Smooth muscle cell (in vitro differentiated cells): ENCODE data around the gene FBXO33. TPM values are rescaled to one million over a fixed set of nuclear protein-coding genes. Genes with fewer than 3 reads are reported as not detected.

Source experiments
- DNase-seq: peaks from one replicate; lab custom pipeline; 2025; ENCODE audit not compliant: unreplicated experiment; lab: John Stamatoyannopoulos, UW
- H2AFZ ChIP-seq: fragments of 200-600 bp; sonication (generic); 2 replicates; pipeline ENCODE4 v1.6.0; 2016; ENCODE audit warnings: antibody characterized with exemption, low read depth, mild to moderate bottlenecking
- H3F3A ChIP-seq: fragments of 200-600 bp; sonication (generic); 2 replicates; pipeline ENCODE4 v1.6.0; 2017; ENCODE audit warnings: antibody characterized with exemption, low read depth
- H3K27ac ChIP-seq: fragments of 200-600 bp; sonication (generic); 2 replicates; pipeline ENCODE4 v1.5.1; 2016; ENCODE audit warnings: low read depth, mild to moderate bottlenecking
- H3K27me3 ChIP-seq: fragments of 200-600 bp; sonication (generic); 2 replicates; pipeline ENCODE4 v1.6.1; 2016; ENCODE audit warnings: low read depth, mild to moderate bottlenecking
- H3K36me3 ChIP-seq: fragments of 200-600 bp; sonication (generic); 2 replicates; pipeline ENCODE4 v1.5.1; 2016; ENCODE audit warnings: low read depth
- H3K4me1 ChIP-seq: fragments of 200-600 bp; sonication (generic); 2 replicates; pipeline ENCODE4 v1.5.1; 2016; ENCODE audit warnings: low read depth
- H3K4me2 ChIP-seq: fragments of 200-600 bp; sonication (generic); 2 replicates; pipeline ENCODE4 v1.6.0; 2016; ENCODE audit warnings: mild to moderate bottlenecking
- H3K4me3 ChIP-seq: fragments of 200-600 bp; sonication (generic); 2 replicates; pipeline ENCODE4 v1.5.1; 2016; ENCODE audit warnings: mild to moderate bottlenecking
- H3K79me2 ChIP-seq: fragments of 200-600 bp; sonication (generic); 2 replicates; pipeline ENCODE4 v1.6.0; 2016; ENCODE audit warnings: low read depth, mild to moderate bottlenecking
- H3K9ac ChIP-seq: fragments of 200-600 bp; sonication (generic); 2 replicates; pipeline ENCODE4 v1.6.0; 2016; ENCODE audit warnings: low read depth
- H3K9me3 ChIP-seq: fragments of 200-600 bp; sonication (generic); replicated peaks from 2 replicates; pipeline ENCODE4 v1.5.1; 2016; ENCODE audit warnings: low read depth
- H4K20me1 ChIP-seq: fragments of 200-600 bp; sonication (generic); 2 replicates; pipeline ENCODE4 v1.6.0; 2016; ENCODE audit warnings: low read depth
- WGBS: methylation state at CpG from one replicate; pipeline ENCODE4 v1.1.7; 2016; ENCODE audit warnings: low lambda C conversion rate; 5-methylcytosine and 5-hydroxymethylcytosine counted together
- polyA plus RNA-seq: library from polyadenylated mRNA; unstranded; fragments of >200 nt; fragmentation: Nextera tagmentation; extraction: Ambion mirVana; gene quantifications from 2 replicates; pipeline ENCODE4 v1.2.1, GENCODE V29; 2016
- total RNA-seq: library from RNA; depleted of rRNA; stranded (reverse); fragments of >200 nt; gene quantifications from 2 replicates; pipeline ENCODE4 v1.2.3, GENCODE V29; 2014
- TF ChIP-seq, protein P1 (sequence below): fragments of 200-600 bp; sonication (generic); IDR thresholded peaks from 2 replicates; pipeline ENCODE4 v1.5.1; 2017; ENCODE audit warnings: borderline replicate concordance, mild to moderate bottlenecking, antibody characterized with exemption; ENCODE audit not compliant: insufficient read depth, poor library complexity, severe bottlenecking

FBXO33 gene
- total and polyA plus RNA-seq, 2 experiments from 2014 or later = 9.2 to 15.4 TPM

DNA sequence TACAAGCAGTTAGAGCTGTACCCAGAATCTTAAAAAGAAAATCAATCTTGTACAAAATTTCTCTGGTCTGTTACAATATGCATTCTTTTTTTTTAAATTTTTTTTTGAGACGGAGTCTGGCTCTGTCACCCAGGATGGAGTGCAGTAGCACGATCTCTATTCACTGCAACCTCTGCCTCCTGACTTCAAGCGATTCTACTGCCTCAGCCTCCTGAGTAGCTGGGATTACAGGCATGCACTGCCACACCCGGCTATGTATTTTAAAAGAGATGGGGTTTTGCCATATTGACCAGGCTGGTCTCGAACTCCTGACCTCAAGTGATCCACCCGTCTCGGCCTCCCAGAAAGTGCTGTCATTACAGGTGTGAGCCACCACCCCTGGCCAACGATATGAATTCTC is 4.1 kb downstream of the FBXO33 start:
- no peak for DNase-seq
- WGBS = 94% methylated on average over 8 of the region's 8 CpGs
- Histone ChIP-seq H3K9ac (no peak overlapping the region), H3K4me1 (peaks cover 18% of the 10 kb centered on the region), H3K79me2 (peaks cover 83% of the 10 kb centered on the region), H3K4me3 (no peak overlapping the region), H3K27ac (no peak overlapping the region), H3K36me3 (no peaks in the 10 kb centered on the region), H2AFZ (no peak overlapping the region), H3K9me3 (no peaks in the 10 kb centered on the region), H3K27me3 (no peaks in the 10 kb centered on the region), H4K20me1 (peaks cover 78% of the 10 kb centered on the region), H3F3A (no peaks in the 10 kb centered on the region), H3K4me2 (no peak overlapping the region)
- TF ChIP-seq, protein P1, sequence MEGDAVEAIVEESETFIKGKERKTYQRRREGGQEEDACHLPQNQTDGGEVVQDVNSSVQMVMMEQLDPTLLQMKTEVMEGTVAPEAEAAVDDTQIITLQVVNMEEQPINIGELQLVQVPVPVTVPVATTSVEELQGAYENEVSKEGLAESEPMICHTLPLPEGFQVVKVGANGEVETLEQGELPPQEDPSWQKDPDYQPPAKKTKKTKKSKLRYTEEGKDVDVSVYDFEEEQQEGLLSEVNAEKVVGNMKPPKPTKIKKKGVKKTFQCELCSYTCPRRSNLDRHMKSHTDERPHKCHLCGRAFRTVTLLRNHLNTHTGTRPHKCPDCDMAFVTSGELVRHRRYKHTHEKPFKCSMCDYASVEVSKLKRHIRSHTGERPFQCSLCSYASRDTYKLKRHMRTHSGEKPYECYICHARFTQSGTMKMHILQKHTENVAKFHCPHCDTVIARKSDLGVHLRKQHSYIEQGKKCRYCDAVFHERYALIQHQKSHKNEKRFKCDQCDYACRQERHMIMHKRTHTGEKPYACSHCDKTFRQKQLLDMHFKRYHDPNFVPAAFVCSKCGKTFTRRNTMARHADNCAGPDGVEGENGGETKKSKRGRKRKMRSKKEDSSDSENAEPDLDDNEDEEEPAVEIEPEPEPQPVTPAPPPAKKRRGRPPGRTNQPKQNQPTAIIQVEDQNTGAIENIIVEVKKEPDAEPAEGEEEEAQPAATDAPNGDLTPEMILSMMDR = no peak

DNA sequence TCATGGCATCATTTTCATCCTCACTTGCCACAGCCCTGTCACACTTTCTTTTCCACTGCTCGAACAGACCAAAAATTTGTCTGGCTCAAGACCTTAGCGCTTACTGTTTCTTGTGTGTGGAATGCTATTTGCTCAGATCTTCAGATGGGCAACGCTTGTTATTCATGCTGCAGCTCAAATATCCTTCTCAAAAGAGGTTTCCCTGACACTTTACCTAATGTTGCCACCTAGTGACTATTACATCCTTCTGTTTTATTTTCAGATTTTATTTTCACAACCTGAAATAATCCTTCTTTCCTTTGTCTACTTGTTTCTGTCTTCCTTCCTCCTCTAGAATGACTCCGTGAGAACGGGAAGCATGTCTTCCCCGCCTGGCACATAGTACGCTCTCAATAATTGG is 5.6 kb downstream of the FBXO33 start:
- peaks cover 92% of the 10 kb centered on the region for H3K79me2 ChIP-seq
- H2AFZ ChIP-seq = no peak overlapping the region

DNA sequence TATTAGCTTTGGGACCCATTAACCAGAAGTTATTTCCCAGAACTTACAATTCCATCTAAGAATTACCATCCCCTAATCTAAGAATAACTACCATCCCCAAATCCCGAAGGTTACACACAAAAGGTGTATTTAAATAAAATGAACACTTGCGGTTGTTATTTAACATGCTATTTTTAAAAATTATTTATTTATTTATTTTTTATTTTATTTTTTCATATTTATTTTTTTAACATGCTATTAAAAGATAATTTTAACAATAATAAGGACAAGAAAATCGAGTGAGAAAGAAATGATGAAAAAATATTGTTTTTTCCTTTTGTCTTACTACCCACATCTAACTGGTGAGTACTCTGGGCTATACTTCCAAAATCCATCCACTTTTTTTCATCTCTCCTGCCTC is 6.3 kb downstream of the FBXO33 start:
- H3K27me3 ChIP-seq = no peaks in the 10 kb centered on the region
- H2AFZ ChIP-seq = no peak overlapping the region
- no peak for DNase-seq
- peaks cover 16% of the 10 kb centered on the region for H3K4me1 ChIP-seq
- no peaks in the 10 kb centered on the region for H3K9me3 ChIP-seq
- no peaks in the 10 kb centered on the region for H3K36me3 ChIP-seq
- no peak overlapping the region for H3K9ac ChIP-seq
- TF ChIP-seq, protein P1 = no peak
- H4K20me1 ChIP-seq = peaks cover 86% of the 10 kb centered on the region
- peaks cover 92% of the 10 kb centered on the region for H3K79me2 ChIP-seq
- no peak overlapping the region for H3K4me2 ChIP-seq
- no peak overlapping the region for H3K4me3 ChIP-seq
- H3F3A ChIP-seq = no peaks in the 10 kb centered on the region
- WGBS = 92% methylated on average over 3 of the region's 3 CpGs
- no peak overlapping the region for H3K27ac ChIP-seq

More for the DNA sequence above, 5.6 kb downstream of the FBXO33 start:
- Histone ChIP-seq H3K4me2 (no peak overlapping the region), H3K36me3 (no peaks in the 10 kb centered on the region), H3K27me3 (no peaks in the 10 kb centered on the region), H3K4me1 (peaks cover 18% of the 10 kb centered on the region), H3K9me3 (no peaks in the 10 kb centered on the region), H3F3A (no peaks in the 10 kb centered on the region), H3K27ac (no peak overlapping the region), H4K20me1 (peaks cover 88% of the 10 kb centered on the region), H3K9ac (no peak overlapping the region), H3K4me3 (no peak overlapping the region)
- 66% methylated on average over 7 of the region's 7 CpGs for WGBS
- DNase-seq = no peak
- TF ChIP-seq, protein P1 = no peak

DNA sequence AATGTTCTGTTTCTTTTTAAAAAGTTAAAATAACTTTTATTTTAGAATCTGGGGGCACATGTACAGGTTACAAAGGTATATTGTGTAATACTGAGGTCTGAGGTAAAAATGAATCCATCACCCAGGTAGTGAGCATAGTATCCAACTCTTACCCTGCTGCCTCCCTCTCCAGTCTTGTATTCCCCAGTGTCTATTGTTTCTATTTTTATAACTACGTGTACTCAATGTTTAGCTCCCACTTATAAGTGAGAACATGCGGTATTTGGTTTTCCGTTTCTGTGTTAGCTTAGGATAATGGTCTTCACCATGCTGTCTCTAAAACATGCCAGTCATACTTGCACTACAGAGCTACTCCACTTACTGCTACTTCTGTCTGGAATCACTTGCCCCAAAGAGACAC is 8.4 kb downstream of the FBXO33 start:
- Histone ChIP-seq H3K79me2 (peaks cover 73% of the 10 kb centered on the region), H4K20me1 (peaks cover 67% of the 10 kb centered on the region), H3K27me3 (no peaks in the 10 kb centered on the region), H3K4me3 (no peak overlapping the region), H3K27ac (no peak overlapping the region), H3F3A (no peaks in the 10 kb centered on the region), H3K9me3 (no peaks in the 10 kb centered on the region), H3K36me3 (no peaks in the 10 kb centered on the region), H2AFZ (no peak overlapping the region), H3K4me2 (no peak overlapping the region), H3K4me1 (no peaks in the 10 kb centered on the region), H3K9ac (no peak overlapping the region)
- TF ChIP-seq, protein P1 = no peak
- DNase-seq = no peak
- WGBS = 96% methylated on average over 3 of the region's 3 CpGs
